ENCODE results near the gene DNAJC22. TPM values are rescaled to one million over a fixed set of nuclear protein-coding genes. Genes with fewer than 3 reads are reported as not detected.

Gene DNAJC22
- polyA plus RNA-seq, 1 of the 3 experiments (the other 2 are of a cell fraction): 4.5 TPM

DNA sequence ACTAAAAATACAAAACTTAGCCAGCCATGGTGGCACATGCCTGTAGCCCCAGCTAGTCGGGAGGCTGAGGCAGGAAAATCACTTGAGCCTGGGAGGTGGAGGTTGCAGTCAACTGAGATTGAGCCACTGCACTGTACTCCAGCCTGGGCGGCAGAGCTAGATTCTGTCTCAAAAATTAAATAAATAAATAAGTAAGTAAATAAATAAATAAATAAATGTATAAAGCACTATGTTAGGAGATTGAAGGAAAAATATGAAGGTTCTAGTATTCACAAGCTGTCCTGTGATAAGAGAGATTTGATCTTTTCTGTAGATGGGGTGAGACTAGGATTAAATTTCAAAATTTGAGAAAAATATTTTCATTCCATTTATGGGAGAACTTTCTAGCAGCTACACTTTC, 5.7 kb downstream of the DNAJC22 start:
- no peaks in the 10 kb centered on the region for H3K79me2 ChIP-seq (ENCODE audit: insufficient read depth)
- H3K27me3 ChIP-seq (ENCODE audit: insufficient read depth): no peaks in the 10 kb centered on the region
- no peaks in the 10 kb centered on the region for H3K9me2 ChIP-seq
- peaks cover under 1 to 5% of the 10 kb centered on the region in 2 experiments; a peak in 2 of 4 replicates for H3K4me1 ChIP-seq (ENCODE audit: control insufficient read depth in 1 of 2, insufficient read depth in 2 of 2, low read depth in 1 of 2, low read length in 1 of 2)
- DNase-seq: no peak
- ChIA-PET CTCF (interaction anchor here (0.9 to 10.6 kb wide), 7 partner anchors 10 to 228 kb away, joined by 3 to 256 read pairs (median 9); partner anchors contain the start of genes C1QL4 and PRPH), POLR2A (no interaction called here)
- H3K36me3 ChIP-seq (replicated peaks in 1 of 2; ENCODE audit: control insufficient read depth in 1 of 2, insufficient read depth in 2 of 2, low read length in 1 of 2): no peaks in the 10 kb centered on the region
- no peak overlapping the region for H3K4me2 ChIP-seq
- TF ChIP-seq SMC3 (IDR thresholded peaks at IDR 0.05; ENCODE audit: low read depth, low read length) (no peak), JUND (IDR thresholded peaks at IDR 0.05) (no peak), FOXM1 (IDR thresholded peaks at IDR 0.05; ENCODE audit: low read depth) (no peak), TCF12 (IDR thresholded peaks at IDR 0.05) (no peak), SIN3A (IDR thresholded peaks at IDR 0.05; ENCODE audit: borderline replicate concordance, low read depth, low read length) (no peak), YY1 (IDR thresholded peaks at IDR 0.05; ENCODE audit: low read depth) (no peak), EP300 (IDR thresholded peaks at IDR 0.05; ENCODE audit: borderline replicate concordance in 1 of 2, low read depth in 1 of 2, low read length in 1 of 2) (no peak), RAD21 (IDR thresholded peaks at IDR 0.05; ENCODE audit: low read length) (no peak), GATA2 (CRISPR knock-in tag; IDR thresholded peaks at IDR 0.05) (no peak), MXI1 (IDR thresholded peaks at IDR 0.05; ENCODE audit: low read depth, low read length) (no peak), POLR2AphosphoS5 (IDR thresholded peaks at IDR 0.05; ENCODE audit: low read depth, low read length) (no peak), NRF1 (IDR thresholded peaks at IDR 0.05; ENCODE audit: low read depth, low read length) (no peak), ELF1 (IDR thresholded peaks at IDR 0.05) (no peak), TEAD4 (IDR thresholded peaks at IDR 0.05; ENCODE audit: borderline replicate concordance, insufficient read depth) (no peak), RCOR1 (IDR thresholded peaks at IDR 0.05; ENCODE audit: low read length) (no peak)
- TF ChIP-seq, protein P1, sequence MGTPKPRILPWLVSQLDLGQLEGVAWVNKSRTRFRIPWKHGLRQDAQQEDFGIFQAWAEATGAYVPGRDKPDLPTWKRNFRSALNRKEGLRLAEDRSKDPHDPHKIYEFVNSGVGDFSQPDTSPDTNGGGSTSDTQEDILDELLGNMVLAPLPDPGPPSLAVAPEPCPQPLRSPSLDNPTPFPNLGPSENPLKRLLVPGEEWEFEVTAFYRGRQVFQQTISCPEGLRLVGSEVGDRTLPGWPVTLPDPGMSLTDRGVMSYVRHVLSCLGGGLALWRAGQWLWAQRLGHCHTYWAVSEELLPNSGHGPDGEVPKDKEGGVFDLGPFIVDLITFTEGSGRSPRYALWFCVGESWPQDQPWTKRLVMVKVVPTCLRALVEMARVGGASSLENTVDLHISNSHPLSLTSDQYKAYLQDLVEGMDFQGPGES (IDR thresholded peaks at IDR 0.05; ENCODE audit: low read depth, low read length): no peak
- TF ChIP-seq, protein P2, sequence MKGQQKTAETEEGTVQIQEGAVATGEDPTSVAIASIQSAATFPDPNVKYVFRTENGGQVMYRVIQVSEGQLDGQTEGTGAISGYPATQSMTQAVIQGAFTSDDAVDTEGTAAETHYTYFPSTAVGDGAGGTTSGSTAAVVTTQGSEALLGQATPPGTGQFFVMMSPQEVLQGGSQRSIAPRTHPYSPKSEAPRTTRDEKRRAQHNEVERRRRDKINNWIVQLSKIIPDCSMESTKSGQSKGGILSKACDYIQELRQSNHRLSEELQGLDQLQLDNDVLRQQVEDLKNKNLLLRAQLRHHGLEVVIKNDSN (IDR thresholded peaks at IDR 0.05; ENCODE audit: borderline replicate concordance, low read depth): no peak
- TF ChIP-seq, protein P3, sequence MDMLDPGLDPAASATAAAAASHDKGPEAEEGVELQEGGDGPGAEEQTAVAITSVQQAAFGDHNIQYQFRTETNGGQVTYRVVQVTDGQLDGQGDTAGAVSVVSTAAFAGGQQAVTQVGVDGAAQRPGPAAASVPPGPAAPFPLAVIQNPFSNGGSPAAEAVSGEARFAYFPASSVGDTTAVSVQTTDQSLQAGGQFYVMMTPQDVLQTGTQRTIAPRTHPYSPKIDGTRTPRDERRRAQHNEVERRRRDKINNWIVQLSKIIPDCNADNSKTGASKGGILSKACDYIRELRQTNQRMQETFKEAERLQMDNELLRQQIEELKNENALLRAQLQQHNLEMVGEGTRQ (IDR thresholded peaks at IDR 0.05; ENCODE audit: borderline replicate concordance, low read depth, low read length): no peak
- TF ChIP-seq, protein P4, sequence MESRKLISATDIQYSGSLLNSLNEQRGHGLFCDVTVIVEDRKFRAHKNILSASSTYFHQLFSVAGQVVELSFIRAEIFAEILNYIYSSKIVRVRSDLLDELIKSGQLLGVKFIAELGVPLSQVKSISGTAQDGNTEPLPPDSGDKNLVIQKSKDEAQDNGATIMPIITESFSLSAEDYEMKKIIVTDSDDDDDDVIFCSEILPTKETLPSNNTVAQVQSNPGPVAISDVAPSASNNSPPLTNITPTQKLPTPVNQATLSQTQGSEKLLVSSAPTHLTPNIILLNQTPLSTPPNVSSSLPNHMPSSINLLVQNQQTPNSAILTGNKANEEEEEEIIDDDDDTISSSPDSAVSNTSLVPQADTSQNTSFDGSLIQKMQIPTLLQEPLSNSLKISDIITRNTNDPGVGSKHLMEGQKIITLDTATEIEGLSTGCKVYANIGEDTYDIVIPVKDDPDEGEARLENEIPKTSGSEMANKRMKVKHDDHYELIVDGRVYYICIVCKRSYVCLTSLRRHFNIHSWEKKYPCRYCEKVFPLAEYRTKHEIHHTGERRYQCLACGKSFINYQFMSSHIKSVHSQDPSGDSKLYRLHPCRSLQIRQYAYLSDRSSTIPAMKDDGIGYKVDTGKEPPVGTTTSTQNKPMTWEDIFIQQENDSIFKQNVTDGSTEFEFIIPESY (IDR thresholded peaks at IDR 0.05; ENCODE audit: borderline replicate concordance, low read depth): no peak
- no peaks in the 10 kb centered on the region for H4K20me1 ChIP-seq (ENCODE audit: insufficient read depth)
- no peak overlapping the region for H3K4me3 ChIP-seq (ENCODE audit: low read depth in 2 of 2, low read length in 1 of 2)
- H2AFZ ChIP-seq (ENCODE audit: low read depth): no peak overlapping the region
- WGBS (ENCODE audit: low lambda C conversion rate): 93% methylated on average over 2 of the region's 2 CpGs
- H3K9me3 ChIP-seq: no peaks in the 10 kb centered on the region
- H3K27ac ChIP-seq (ENCODE audit: low read depth in 2 of 2, low read length in 1 of 2): no peak overlapping the region
- peaks cover 5% of the 10 kb centered on the region for H3F3A ChIP-seq (replicated peaks; ENCODE audit: insufficient read depth)
- no peak overlapping the region for H3K9ac ChIP-seq

All from SK-N-SH (cell line).